ENCODE results near the gene TMEM53.
"Not testable (repeated sequence)": the region's sequence is repeated elsewhere in the genome, so short reads cannot be mapped to it uniquely, and the experiment has no call there.

Gene TMEM53

GRCh38 chr1:44674113-44675000 lies at the start of gene TMEM53, which contains the start of gene ARMH1:
TMEM53 (minus strand) TSS chr1:44674481; CDS start chr1:44674391, 90 bp downstream.
ARMH1 (plus strand) TSS chr1:44674714; CDS start chr1:44689698, 14,984 bp downstream.
- peak; percentile 98 for DNase-seq

GRCh38 chr1:44723496-44724295 lies 49.4 kb upstream of the TMEM53 start:
- no peak for DNase-seq

GRCh38 chr1:44723064-44723463 lies 48.8 kb upstream of the TMEM53 start:
- no peak for DNase-seq

- peak; percentile 52 for DNase-seq
These were observed 47.4 kb upstream of the TMEM53 start for GRCh38 chr1:44721485-44722361.

GRCh38 chr1:44720281-44720680 lies 46.0 kb upstream of the TMEM53 start:
- no peak for DNase-seq

- no peak for DNase-seq
These were observed 45.0 kb upstream of the TMEM53 start for GRCh38 chr1:44719318-44719717.

GRCh38 chr1:44718091-44718490 lies 43.8 kb upstream of the TMEM53 start:
- no peak for DNase-seq

- no peak for DNase-seq
These were observed 43.4 kb upstream of the TMEM53 start for GRCh38 chr1:44717653-44718052.

GRCh38 chr1:44717156-44717555 lies 42.9 kb upstream of the TMEM53 start:
- no peak for DNase-seq

- peak; percentile 39 for DNase-seq
These were observed 40.8 kb upstream of the TMEM53 start for GRCh38 chr1:44714944-44715571.

- no peak for DNase-seq
These were observed 40.3 kb upstream of the TMEM53 start for GRCh38 chr1:44714532-44714931.

GRCh38 chr1:44713321-44713781 lies 39.1 kb upstream of the TMEM53 start:
- no peak for DNase-seq

- no peak for DNase-seq
These were observed 33.9 kb upstream of the TMEM53 start for GRCh38 chr1:44707959-44708831.

GRCh38 chr1:44707112-44707881 lies 33.0 kb upstream of the TMEM53 start:
- peak; percentile 93 for DNase-seq

GRCh38 chr1:44705938-44706337 lies 31.7 kb upstream of the TMEM53 start:
- no peak for DNase-seq

GRCh38 chr1:44705470-44705869 lies 31.2 kb upstream of the TMEM53 start:
- no peak for DNase-seq

- no peak for DNase-seq
These were observed 26.9 kb upstream of the TMEM53 start for GRCh38 chr1:44701141-44701573.

GRCh38 chr1:44700573-44700972 lies 26.3 kb upstream of the TMEM53 start:
- no peak for DNase-seq

GRCh38 chr1:44699375-44699774 lies 25.1 kb upstream of the TMEM53 start:
- not testable (repeated sequence) for DNase-seq

GRCh38 chr1:44698138-44698537 lies 23.9 kb upstream of the TMEM53 start:
- no peak for DNase-seq
